ENCODE data around the gene PRADC1.
"Not testable (repeated sequence)": the region's sequence is repeated elsewhere in the genome, so short reads cannot be mapped to it uniquely, and the experiment has no call there.

PRADC1 gene

DNA sequence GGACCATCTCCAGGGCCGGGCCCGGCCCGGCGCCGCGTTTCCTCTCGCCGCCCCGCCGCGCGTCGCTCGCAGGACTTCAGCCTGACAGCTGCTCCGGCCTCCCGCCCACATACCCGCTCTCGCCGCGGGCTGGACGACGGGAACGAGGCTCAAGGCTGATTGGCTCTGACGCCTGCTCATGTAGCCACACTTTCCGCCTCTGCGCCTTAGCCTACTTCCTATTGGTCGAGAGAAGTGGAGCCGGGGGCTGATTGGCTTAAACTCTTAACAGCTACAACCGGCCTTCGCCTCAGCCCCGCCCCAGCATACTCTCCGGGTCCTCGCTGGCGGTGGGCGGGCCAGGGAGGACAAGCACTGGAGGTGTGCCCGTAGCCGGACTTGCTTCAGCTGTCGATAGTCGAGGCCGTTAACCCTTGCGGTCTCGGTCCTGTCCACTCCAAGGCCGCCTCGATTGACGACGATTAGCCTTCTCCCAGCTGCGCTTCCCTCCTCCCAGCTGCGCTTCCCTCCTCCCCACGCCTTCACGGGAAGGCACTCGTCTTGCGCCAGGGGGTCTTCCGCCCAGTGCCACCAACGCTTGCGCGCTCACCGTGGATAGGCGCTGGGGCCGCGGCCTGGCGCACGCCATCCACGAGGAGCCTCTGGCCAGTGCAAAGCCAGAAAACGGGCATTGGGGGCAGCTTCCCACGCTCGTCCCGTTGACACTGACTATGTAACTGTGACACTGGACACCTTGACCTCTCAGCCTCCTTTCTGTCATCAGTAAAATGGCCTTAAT lies at the start of gene PRADC1:
TSS of gene PRADC1 (minus strand) at position 86 of the 778 bp plus-strand sequence. CDS start at position 7, 79 bp downstream.
- peak; percentile 98 to 100 (median 99) for DNase-seq

GRCh38 chr2:73281244-73281643 lies 48.2 kb upstream of the PRADC1 start:
- no peak for DNase-seq

DNA sequence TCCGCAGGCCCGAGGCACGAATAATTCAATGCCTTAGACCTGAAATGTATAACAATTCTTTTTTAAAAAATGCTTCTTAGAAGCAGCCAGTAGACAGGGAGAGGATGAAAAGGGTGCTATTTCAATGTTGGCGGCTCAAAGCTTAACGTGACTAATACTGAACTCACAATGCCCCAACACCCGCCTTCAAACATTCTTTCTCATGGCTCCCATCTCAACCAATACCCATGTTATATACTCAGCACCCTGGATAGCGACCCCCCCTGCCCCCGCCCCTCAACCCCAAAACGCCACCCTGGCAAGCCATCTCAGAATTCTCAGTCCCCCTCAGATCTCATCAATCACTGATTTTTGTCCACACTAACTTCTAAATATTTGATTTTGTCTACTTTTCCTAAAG lies 46.8 kb upstream of the PRADC1 start:
- no peak for DNase-seq

DNA sequence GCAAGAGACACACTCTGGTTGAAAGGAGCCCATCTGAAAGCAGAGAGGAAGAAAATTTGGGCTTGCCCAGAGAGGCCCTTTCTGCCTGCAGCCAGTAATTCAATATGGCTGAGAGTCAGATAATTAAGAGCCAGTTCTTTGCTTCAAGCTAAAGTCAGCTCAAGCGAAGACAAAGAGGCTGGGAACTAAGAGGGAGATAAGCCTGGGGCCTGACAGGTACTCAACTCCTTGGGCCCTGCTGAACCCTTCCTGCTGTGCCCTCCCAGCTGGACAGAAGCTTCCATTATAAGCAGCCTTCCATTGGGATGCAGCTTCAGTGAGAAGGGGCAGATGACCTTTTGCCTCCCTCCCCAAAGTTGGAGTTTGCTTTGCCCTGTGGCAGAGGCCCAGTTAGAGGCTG lies 39.2 kb upstream of the PRADC1 start:
- DNase-seq = no peak

DNA sequence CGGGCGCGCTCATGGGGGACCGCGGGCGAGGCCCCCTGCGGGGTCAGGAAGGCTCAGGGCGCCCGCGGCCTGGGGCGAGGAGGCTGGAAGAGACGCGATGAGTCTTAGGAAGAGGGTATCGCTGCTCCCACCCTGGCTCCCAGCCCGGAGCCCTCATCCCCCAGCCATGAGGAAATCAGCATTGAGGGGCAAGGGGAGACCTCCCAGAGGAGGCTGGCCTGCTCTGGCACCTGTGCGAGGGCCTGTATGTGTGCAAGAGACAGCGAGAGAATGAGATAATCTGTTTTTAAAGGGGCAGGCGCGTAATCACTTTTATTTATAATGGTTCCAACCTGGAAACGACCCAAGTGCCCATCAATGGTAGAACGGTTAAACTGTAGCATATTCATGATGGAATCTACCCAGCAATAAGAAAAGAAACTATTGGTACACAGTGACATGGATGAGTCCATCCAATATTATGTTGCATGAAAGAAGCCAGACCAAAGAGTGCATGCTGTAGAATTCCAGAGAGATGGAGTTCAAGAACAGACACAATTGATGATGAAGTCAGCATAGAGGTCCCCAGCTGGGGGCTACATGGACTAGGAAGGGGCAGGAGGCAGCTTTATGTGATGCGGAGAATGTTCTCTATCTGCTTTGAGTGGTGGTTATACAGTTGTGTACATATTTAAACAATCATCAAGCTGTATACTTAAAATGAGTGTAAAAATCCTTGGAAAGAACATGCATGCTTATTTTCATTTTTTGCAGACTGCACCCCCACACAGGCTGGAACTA lies 36.8 kb upstream of the PRADC1 start:
- no peak for DNase-seq

GRCh38 chr2:73268830-73269685 lies 36.0 kb upstream of the PRADC1 start:
- DNase-seq = peak in 2 of 3 donors; percentile 27 to 52

- DNase-seq = no peak
Observed at GRCh38 chr2:73268366-73268829, 35.4 kb upstream of the PRADC1 start.

GRCh38 chr2:73267008-73267407 lies 34.0 kb upstream of the PRADC1 start:
- no peak for DNase-seq

- DNase-seq = no peak
Observed at GRCh38 chr2:73266061-73266901, 33.2 kb upstream of the PRADC1 start.

GRCh38 chr2:73265298-73266060 lies 32.4 kb upstream of the PRADC1 start:
- no peak for DNase-seq

DNA sequence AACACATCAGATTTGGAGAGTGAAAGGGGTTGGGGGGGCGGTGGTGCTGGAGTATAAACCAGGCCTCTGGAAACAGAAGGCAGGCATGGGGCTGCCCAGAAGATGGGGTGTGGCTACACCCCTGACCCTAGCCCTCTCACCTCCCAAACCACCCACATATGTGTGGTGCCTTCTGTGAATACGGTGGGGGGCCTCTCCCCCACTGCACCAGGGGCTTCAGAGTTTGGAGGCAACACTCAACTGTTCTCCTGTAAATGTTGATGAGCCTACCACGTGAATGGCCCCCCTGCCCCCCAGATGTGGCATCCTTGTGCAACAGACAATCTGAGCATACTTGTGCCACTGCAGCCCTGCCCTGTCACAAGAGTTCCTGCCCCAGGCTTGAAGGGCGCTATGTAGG lies 31.7 kb upstream of the PRADC1 start:
- no peak for DNase-seq

GRCh38 chr2:73264332-73264606 lies 31.2 kb upstream of the PRADC1 start:
- no peak for DNase-seq

DNA sequence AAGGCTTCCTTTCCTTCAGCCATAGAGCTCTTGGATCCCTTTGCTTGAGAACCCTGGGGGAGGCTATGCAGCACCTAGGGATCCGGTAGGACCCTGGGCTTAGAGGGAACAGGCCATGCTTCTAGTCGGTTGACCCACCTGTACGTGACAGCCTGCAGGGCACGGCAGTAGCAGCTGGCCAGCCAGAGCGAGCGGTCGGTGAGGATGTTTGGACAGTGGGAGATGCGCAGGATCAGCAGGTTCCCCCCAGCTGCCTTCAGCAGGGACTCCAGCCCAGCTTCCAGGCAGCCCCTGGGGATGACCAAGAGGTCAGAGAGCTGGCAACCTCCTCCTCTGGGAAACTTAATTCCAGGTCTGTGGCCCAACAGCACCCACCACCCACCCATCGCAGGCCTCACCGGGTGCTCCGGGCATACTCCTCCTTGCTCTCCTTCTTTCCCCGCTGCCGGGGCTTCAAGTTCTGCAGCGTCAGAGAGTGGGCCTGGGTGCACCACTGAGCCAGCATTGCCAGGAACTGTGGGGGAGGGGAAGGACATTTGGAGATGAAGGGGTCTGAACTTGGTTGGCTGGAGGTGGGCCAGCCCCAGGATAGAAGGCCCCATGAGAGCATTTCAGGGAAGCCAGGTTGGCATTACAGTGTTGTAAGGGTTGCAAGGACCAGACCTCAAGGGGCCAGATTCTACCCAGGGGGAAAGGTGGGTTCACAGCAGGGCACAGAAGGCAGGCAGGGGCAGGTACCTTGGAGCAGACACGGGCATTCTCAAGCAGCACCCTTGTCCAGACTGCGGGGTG lies 30.7 kb upstream of the PRADC1 start:
- DNase-seq = no peak

- not testable (repeated sequence) for DNase-seq
Observed at GRCh38 chr2:73262691-73263429, 29.8 kb upstream of the PRADC1 start.

DNA sequence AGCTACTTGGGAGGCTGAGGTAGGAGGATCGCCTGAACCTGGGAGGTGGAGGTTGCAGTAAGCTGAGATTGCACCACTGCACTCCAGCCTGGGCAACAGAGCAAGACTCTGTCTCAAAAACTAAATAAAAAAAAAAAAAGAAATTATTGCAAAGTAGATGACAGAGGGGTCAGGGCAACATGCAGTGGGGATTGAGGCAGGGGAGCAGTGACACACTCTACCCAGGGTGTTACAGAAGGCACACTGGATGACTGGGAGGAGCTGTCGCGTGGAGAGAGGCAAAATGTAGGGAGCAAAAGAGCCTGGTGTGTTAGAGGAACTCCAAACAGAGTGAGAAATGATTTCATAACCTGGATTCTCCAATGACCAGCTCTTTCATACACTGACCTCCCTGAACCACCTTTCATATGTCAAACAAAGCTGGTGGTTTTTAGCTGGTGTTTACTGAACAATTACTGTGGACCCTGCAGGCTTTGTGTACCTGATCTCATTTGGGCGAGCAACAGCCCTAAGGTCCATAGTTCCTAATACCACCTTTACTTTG lies 29.1 kb upstream of the PRADC1 start:
- DNase-seq = no peak

- peak; percentile 36 to 56 (median 42) for DNase-seq
Observed at GRCh38 chr2:73260338-73260984, 27.4 kb upstream of the PRADC1 start.

- DNase-seq = no peak
Observed at GRCh38 chr2:73259704-73260337, 26.8 kb upstream of the PRADC1 start.

GRCh38 chr2:73259276-73259675 lies 26.2 kb upstream of the PRADC1 start:
- no peak for DNase-seq

GRCh38 chr2:73258913-73259215 lies 25.8 kb upstream of the PRADC1 start:
- DNase-seq = no peak

Data from suppressor macrophage treated with lipopolysaccharide for 1 hour (primary cell).